Measurements from ENCODE around the gene PNCK. TPM values are rescaled to one million over a fixed set of nuclear protein-coding genes. Genes with fewer than 3 reads are reported as not detected.

Gene PNCK
- total and polyA plus RNA-seq, 2 donors (not counting 1 experiment from before 2014, with no cell fraction given): 0.33 TPM; not detected in 1

- Histone ChIP-seq H4K20me1 (ENCODE audit: control insufficient read depth, extremely low read depth, insufficient read depth, low read length) (no peaks in the 10 kb centered on the region), H3K27me3 (ENCODE audit: control insufficient read depth, insufficient read depth, low read length) (no peaks in the 10 kb centered on the region), H3K79me2 (ENCODE audit: control insufficient read depth, insufficient read depth, low read length) (no peaks in the 10 kb centered on the region), H3K9me3 (ENCODE audit: control insufficient read depth, insufficient read depth, low read depth, low read length) (no peaks in the 10 kb centered on the region), H3K36me3 (ENCODE audit: control insufficient read depth, insufficient read depth, low read length) (no peaks in the 10 kb centered on the region), H3K9ac (ENCODE audit: insufficient read depth, low read length) (no peak overlapping the region), H2AFZ (ENCODE audit: low read length) (no peak overlapping the region), H3K4me1 (ENCODE audit: control insufficient read depth, extremely low read depth, insufficient read depth, low read length) (no peaks in the 10 kb centered on the region), H3K4me3 (replicated peaks in 1 of 4; ENCODE audit: control extremely low read depth in 1 of 4, insufficient read depth in 1 of 4, low read depth in 3 of 4, low read length in 4 of 4) (no peak overlapping the region), H3K4me2 (ENCODE audit: extremely low read depth, insufficient read depth, low read length) (no peak overlapping the region), H3K27ac (ENCODE audit: insufficient read depth, low read length) (no peak overlapping the region)
- no peak for TF ChIP-seq EZH2 (IDR thresholded peaks at IDR 0.05; ENCODE audit: low read length, missing control alignments)
- TF ChIP-seq, protein P1, sequence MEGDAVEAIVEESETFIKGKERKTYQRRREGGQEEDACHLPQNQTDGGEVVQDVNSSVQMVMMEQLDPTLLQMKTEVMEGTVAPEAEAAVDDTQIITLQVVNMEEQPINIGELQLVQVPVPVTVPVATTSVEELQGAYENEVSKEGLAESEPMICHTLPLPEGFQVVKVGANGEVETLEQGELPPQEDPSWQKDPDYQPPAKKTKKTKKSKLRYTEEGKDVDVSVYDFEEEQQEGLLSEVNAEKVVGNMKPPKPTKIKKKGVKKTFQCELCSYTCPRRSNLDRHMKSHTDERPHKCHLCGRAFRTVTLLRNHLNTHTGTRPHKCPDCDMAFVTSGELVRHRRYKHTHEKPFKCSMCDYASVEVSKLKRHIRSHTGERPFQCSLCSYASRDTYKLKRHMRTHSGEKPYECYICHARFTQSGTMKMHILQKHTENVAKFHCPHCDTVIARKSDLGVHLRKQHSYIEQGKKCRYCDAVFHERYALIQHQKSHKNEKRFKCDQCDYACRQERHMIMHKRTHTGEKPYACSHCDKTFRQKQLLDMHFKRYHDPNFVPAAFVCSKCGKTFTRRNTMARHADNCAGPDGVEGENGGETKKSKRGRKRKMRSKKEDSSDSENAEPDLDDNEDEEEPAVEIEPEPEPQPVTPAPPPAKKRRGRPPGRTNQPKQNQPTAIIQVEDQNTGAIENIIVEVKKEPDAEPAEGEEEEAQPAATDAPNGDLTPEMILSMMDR (conservative IDR thresholded peaks at IDR 0.05 in 1 of 2, IDR thresholded peaks at IDR 0.05 in 1 of 2; ENCODE audit: low read depth in 1 of 2, low read length in 2 of 2): no peak
- DNase-seq (ENCODE audit: low read depth in 2 of 2): no peak
Measured at GRCh38 chrX:153686711-153687110, 13.1 kb upstream of the PNCK start.

GRCh38 chrX:153685751-153686696 is 12.4 kb upstream of the PNCK start:
- Histone ChIP-seq H3K36me3 (ENCODE audit: control insufficient read depth, insufficient read depth, low read length) (no peaks in the 10 kb centered on the region), H2AFZ (ENCODE audit: low read length) (no peak overlapping the region), H3K4me3 (replicated peaks in 1 of 4; ENCODE audit: control extremely low read depth in 1 of 4, insufficient read depth in 1 of 4, low read depth in 3 of 4, low read length in 4 of 4) (no peak overlapping the region), H4K20me1 (ENCODE audit: control insufficient read depth, extremely low read depth, insufficient read depth, low read length) (no peaks in the 10 kb centered on the region), H3K4me1 (ENCODE audit: control insufficient read depth, extremely low read depth, insufficient read depth, low read length) (no peaks in the 10 kb centered on the region), H3K79me2 (ENCODE audit: control insufficient read depth, insufficient read depth, low read length) (no peaks in the 10 kb centered on the region), H3K27me3 (ENCODE audit: control insufficient read depth, insufficient read depth, low read length) (no peaks in the 10 kb centered on the region), H3K27ac (ENCODE audit: insufficient read depth, low read length) (no peak overlapping the region), H3K4me2 (ENCODE audit: extremely low read depth, insufficient read depth, low read length) (no peak overlapping the region), H3K9ac (ENCODE audit: insufficient read depth, low read length) (no peak overlapping the region), H3K9me3 (ENCODE audit: control insufficient read depth, insufficient read depth, low read depth, low read length) (no peaks in the 10 kb centered on the region)
- TF ChIP-seq, protein P1 (conservative IDR thresholded peaks at IDR 0.05 in 1 of 2, IDR thresholded peaks at IDR 0.05 in 1 of 2; ENCODE audit: low read depth in 1 of 2, low read length in 2 of 2): no peak
- no peak for TF ChIP-seq EZH2 (IDR thresholded peaks at IDR 0.05; ENCODE audit: low read length, missing control alignments)
- no peak for DNase-seq (ENCODE audit: low read depth in 2 of 2)

GRCh38 chrX:153685156-153685536 is 11.5 kb upstream of the PNCK start:
- H3K4me2 ChIP-seq (ENCODE audit: extremely low read depth, insufficient read depth, low read length): no peak overlapping the region
- no peak overlapping the region for H2AFZ ChIP-seq (ENCODE audit: low read length)
- no peaks in the 10 kb centered on the region for H4K20me1 ChIP-seq (ENCODE audit: control insufficient read depth, extremely low read depth, insufficient read depth, low read length)
- H3K9me3 ChIP-seq (ENCODE audit: control insufficient read depth, insufficient read depth, low read depth, low read length): no peaks in the 10 kb centered on the region
- no peak for DNase-seq (ENCODE audit: low read depth in 2 of 2)
- H3K4me3 ChIP-seq (replicated peaks in 1 of 4; ENCODE audit: control extremely low read depth in 1 of 4, insufficient read depth in 1 of 4, low read depth in 3 of 4, low read length in 4 of 4): no peak overlapping the region
- no peak overlapping the region for H3K9ac ChIP-seq (ENCODE audit: insufficient read depth, low read length)
- H3K4me1 ChIP-seq (ENCODE audit: control insufficient read depth, extremely low read depth, insufficient read depth, low read length): no peaks in the 10 kb centered on the region
- H3K79me2 ChIP-seq (ENCODE audit: control insufficient read depth, insufficient read depth, low read length): no peaks in the 10 kb centered on the region
- H3K27ac ChIP-seq (ENCODE audit: insufficient read depth, low read length): no peak overlapping the region
- no peaks in the 10 kb centered on the region for H3K27me3 ChIP-seq (ENCODE audit: control insufficient read depth, insufficient read depth, low read length)
- no peaks in the 10 kb centered on the region for H3K36me3 ChIP-seq (ENCODE audit: control insufficient read depth, insufficient read depth, low read length)
- TF ChIP-seq, protein P1 (conservative IDR thresholded peaks at IDR 0.05 in 1 of 2, IDR thresholded peaks at IDR 0.05 in 1 of 2; ENCODE audit: low read depth in 1 of 2, low read length in 2 of 2): no peak
- no peak for TF ChIP-seq EZH2 (IDR thresholded peaks at IDR 0.05; ENCODE audit: low read length, missing control alignments)
